SK-N-SH treated with all-trans-retinoic acid at 6 μM for 48 hours (cell line): ENCODE data around the gene TEKT3.

Experiments used
- ATAC-seq: fragments of 200-7000 bp; cut with Tn5 transposase; 3 replicates; pipeline ENCODE4 v1.9.1; 2020; ENCODE audit warnings: mild to moderate bottlenecking, moderate library complexity
- ARNTL ChIP-seq: fragments of 450-650 bp; formaldehyde crosslinking; IDR thresholded peaks from 2 replicates; pipeline ENCODE4 v1.5.0; 2020; ENCODE audit warnings: low read depth, mild to moderate bottlenecking, moderate library complexity, borderline replicate concordance
- BACH2 ChIP-seq: fragments of 250-450 bp; sonication (Bioruptor Pico); IDR thresholded peaks from 2 replicates; pipeline ENCODE4 v1.9.0; 2021; ENCODE audit warnings: mild to moderate bottlenecking, borderline replicate concordance
- CREB5 ChIP-seq: fragments of 250-450 bp; sonication (Bioruptor Pico); IDR thresholded peaks from 2 replicates; pipeline ENCODE4 v1.5.1; 2020; ENCODE audit warnings: low read depth, mild to moderate bottlenecking, moderate library complexity
- CSDC2 ChIP-seq: fragments of 250-450 bp; sonication (Bioruptor Pico); IDR thresholded peaks from 2 replicates; pipeline ENCODE4 v1.5.0; 2020; ENCODE audit warnings: mild to moderate bottlenecking, moderate library complexity
- CSRNP3 ChIP-seq: fragments of 250-450 bp; sonication (Bioruptor Pico); IDR thresholded peaks from 2 replicates; pipeline ENCODE4 v1.5.1; 2021; ENCODE audit warnings: mild to moderate bottlenecking, moderate library complexity
- ESRRG ChIP-seq: fragments of 250-450 bp; sonication (Bioruptor Pico); IDR thresholded peaks from 2 replicates; pipeline ENCODE4 v1.6.1; 2021; ENCODE audit warnings: mild to moderate bottlenecking
- ISL1 ChIP-seq: fragments of 250-450 bp; sonication (Bioruptor Pico); IDR thresholded peaks from 2 replicates; pipeline ENCODE4 v2.1.2; 2022; ENCODE audit warnings: mild to moderate bottlenecking, moderate library complexity
- PATZ1 ChIP-seq: fragments of 250-450 bp; sonication (Bioruptor Pico); IDR thresholded peaks from 2 replicates; pipeline ENCODE4 v1.8.0; 2020; ENCODE audit warnings: mild to moderate bottlenecking, moderate library complexity, borderline replicate concordance
- PPARA ChIP-seq: fragments of 250-450 bp; sonication (Bioruptor Pico); IDR thresholded peaks from 2 replicates; pipeline ENCODE4 v1.5.0; 2020; ENCODE audit warnings: mild to moderate bottlenecking, borderline replicate concordance
- RARB ChIP-seq: fragments of 250-450 bp; sonication (Bioruptor Pico); IDR thresholded peaks from 2 replicates; pipeline ENCODE4 v1.8.0; 2021; ENCODE audit warnings: mild to moderate bottlenecking, moderate library complexity
- SNAI2 ChIP-seq: fragments of 250-450 bp; sonication (Bioruptor Pico); IDR thresholded peaks from 2 replicates; pipeline ENCODE4 v1.5.0; 2020; ENCODE audit warnings: mild to moderate bottlenecking, moderate library complexity
- TCF4 ChIP-seq: fragments of 250-450 bp; sonication (Bioruptor Pico); IDR thresholded peaks from 2 replicates; pipeline ENCODE4 v1.8.0; 2021; ENCODE audit warnings: mild to moderate bottlenecking, moderate library complexity, borderline replicate concordance
- TOX ChIP-seq: fragments of 250-450 bp; sonication (Bioruptor Pico); IDR thresholded peaks from 2 replicates; pipeline ENCODE4 v1.8.0; 2021; ENCODE audit warnings: mild to moderate bottlenecking, moderate library complexity, borderline replicate concordance
- TSHZ2 ChIP-seq: fragments of 250-450 bp; sonication (Bioruptor Pico); IDR thresholded peaks from 2 replicates; pipeline ENCODE4 v1.5.0; 2020; ENCODE audit warnings: mild to moderate bottlenecking, moderate library complexity
- ZC3H10 ChIP-seq: fragments of 250-450 bp; sonication (Bioruptor Pico); IDR thresholded peaks from 2 replicates; pipeline ENCODE4 v1.5.1; 2021; ENCODE audit warnings: mild to moderate bottlenecking, moderate library complexity
- ZFP3 ChIP-seq: fragments of 250-450 bp; sonication (Bioruptor Pico); IDR thresholded peaks from 2 replicates; pipeline ENCODE4 v1.5.0; 2020; ENCODE audit warnings: mild to moderate bottlenecking, moderate library complexity
- ZFP30 ChIP-seq: fragments of 450-650 bp; formaldehyde crosslinking; IDR thresholded peaks from 2 replicates; pipeline ENCODE4 v1.5.0; 2022; ENCODE audit warnings: mild to moderate bottlenecking, moderate library complexity
- ZNF565 ChIP-seq: fragments of 450-650 bp; formaldehyde crosslinking; conservative IDR thresholded peaks from 2 replicates; pipeline ENCODE4 v1.5.0; 2020; ENCODE audit warnings: low read depth, mild to moderate bottlenecking, moderate library complexity
- ZNF70 ChIP-seq: fragments of 450-650 bp; formaldehyde crosslinking; IDR thresholded peaks from 2 replicates; pipeline ENCODE4 v1.5.0; 2020; ENCODE audit warnings: mild to moderate bottlenecking, moderate library complexity
- ZNF8 ChIP-seq: fragments of 450-650 bp; formaldehyde crosslinking; IDR thresholded peaks from 2 replicates; pipeline ENCODE4 v1.5.0; 2020; ENCODE audit warnings: mild to moderate bottlenecking, moderate library complexity

TEKT3 gene

DNA sequence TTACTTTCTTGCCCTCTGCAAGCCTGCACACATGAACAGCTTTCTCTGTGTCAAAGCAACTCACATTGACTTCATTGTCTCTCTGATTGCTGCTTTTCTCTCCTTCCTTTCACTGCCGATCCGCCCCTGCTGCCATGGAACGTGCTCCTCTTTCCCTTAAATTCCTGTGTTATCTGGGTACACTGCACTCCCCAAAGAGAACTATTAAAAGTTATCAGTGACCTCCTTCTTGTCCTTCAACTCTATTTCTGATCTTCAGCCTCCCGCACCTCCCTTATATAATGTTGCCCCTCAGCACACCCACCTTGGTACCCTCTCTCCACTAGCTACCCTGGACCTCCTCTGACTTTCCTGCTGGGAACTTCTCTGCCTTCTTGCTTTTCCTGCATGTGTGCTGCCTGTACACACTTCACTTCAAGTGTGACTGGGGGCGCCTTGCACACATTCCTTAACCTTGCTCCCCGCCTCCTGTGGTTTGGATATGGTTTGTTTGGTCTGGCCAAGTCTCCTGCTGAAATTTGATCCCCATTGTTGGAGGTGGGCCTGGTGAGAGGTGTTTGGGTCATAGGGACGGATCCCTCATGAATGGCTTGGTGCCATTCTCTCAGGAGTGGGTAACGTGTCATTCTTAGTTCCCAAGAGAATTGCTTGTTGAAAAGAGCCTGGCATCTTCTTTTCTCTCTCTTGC, 49.6 kb downstream of the TEKT3 start:
- ATAC-seq, result no peak
- TF ChIP-seq RARB (CRISPR knock-in tag) (no peak), ZNF70 (no peak), TCF4 (CRISPR knock-in tag) (no peak), CREB5 (CRISPR knock-in tag) (no peak), PPARA (CRISPR knock-in tag) (no peak), SNAI2 (no peak), ARNTL (CRISPR knock-in tag) (no peak), PATZ1 (CRISPR knock-in tag) (no peak), BACH2 (CRISPR knock-in tag) (no peak), ZNF8 (CRISPR knock-in tag) (no peak), TSHZ2 (CRISPR knock-in tag) (no peak), CSDC2 (CRISPR knock-in tag) (no peak), CSRNP3 (no peak), ZFP30 (CRISPR knock-in tag) (no peak)
- TF ChIP-seq, all 23 proteins: peak for 0

DNA sequence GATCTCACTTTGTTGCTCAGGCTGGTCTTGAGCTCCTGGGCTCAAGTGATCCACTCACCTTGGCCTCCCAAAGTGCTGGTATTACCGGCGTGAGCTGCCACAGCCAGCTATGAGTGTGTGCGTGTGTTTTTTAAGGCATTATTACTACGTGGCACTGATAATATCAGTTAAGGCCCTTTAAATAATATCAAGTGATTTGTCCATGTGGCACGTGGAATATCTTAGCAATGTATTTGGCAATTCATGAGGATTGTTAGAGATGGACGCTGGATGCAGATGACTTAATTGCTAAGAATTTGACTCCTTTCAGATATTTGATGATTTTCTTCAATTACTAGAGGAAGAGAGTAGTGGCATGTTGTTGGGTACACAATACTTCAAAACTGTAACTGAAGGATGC, 50.8 kb downstream of the TEKT3 start:
- no peak for ATAC-seq
- TF ChIP-seq CSDC2 (CRISPR knock-in tag) (no peak), ISL1 (CRISPR knock-in tag) (no peak), TOX (CRISPR knock-in tag) (no peak), ZNF70 (no peak), TSHZ2 (CRISPR knock-in tag) (no peak), ZFP3 (no peak), RARB (CRISPR knock-in tag) (no peak), ZNF565 (no peak), SNAI2 (no peak), ARNTL (CRISPR knock-in tag) (no peak), CSRNP3 (no peak), PPARA (CRISPR knock-in tag) (no peak), ESRRG (CRISPR knock-in tag) (no peak), PATZ1 (CRISPR knock-in tag) (no peak), ZC3H10 (no peak), ZFP30 (CRISPR knock-in tag) (no peak), ZNF8 (CRISPR knock-in tag) (no peak)
- TF ChIP-seq, all 23 proteins: peak for 0
